Endometrium (tissue), 2 donors: ENCODE data around the gene CPA5.

Experiments
- FAIRE-seq: peaks from 2 replicates; lab custom pipeline; 2012; peaks lifted over from hg19 to GRCh38; lab: Jason Lieb, UNC
- donor health status: control.
- donor health status: control.

CPA5 gene

DNA sequence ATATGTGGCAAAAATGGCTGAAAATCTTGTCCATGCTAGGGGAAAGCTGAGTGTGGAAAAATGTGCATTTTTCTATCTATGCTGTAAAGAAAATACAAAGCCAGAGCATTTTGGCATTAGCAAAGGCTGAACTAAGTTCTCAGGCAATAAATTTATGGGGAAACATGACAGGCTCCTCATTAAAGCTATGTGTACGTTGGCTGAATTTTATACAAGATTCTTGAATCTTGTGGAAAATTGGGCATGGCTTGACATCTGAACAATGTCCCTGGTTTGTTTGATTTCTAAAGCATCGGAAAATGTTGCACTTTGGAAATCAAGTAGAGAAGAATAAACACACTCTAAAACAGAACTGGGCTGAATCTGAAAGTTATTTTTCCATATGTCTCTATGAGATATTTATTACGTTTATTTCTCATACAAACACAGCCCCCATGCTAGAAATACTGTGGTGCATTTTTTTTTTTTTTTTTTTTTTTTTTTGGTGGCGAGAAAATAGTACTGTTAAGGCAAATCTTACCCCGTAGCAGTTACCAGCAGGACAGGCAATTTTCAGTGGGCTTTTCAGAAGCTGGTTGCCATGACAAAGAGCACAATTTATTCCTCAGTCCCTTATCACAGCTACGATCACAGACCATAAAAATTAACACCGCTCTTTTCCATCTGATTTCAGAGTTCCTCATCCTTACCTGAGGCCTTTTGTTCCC lies 52.6 kb downstream of the CPA5 start:
- no peak for FAIRE-seq

DNA sequence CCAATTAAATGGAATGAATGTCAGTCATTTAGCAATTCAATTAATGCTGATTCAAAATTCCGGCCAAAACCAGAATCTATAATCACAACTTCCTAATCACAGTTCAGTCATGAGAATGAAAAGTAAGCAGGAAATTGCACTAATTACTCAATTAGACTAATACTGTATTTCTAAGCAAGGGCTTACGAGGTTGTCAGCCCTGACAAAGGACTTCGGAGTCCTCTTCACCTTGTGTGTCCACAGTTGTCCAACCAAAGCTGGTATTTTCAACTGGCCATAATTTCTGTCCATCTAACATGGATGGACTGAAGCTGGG lies 53.1 kb downstream of the CPA5 start:
- no peak for FAIRE-seq

DNA sequence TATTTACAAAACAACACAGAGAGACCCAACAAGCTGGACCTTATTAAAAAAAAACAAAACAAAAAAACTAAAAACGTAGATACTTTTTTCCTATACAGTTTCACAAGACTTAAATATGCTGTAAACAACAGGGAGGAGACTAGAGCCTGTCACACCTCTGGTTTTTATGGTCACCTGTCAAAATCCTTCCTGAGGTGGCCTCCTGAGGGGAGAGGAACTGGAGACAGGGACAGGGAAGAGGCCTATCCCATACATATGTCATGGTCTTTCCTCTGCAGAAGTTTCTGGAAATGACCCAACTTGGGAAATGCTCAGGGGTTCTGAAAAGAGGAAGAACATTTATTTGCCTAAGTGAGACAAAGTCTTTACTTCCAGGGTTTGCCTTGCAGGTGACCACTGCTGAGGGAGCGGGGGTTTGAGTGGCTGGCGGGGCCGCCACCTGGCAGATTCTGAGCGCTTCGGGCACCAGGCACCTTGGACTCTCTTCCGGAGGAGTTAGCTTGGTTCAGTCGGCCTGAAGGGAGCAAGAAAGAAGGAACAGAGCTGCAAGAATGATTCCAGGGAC lies 54.0 kb downstream of the CPA5 start:
- no peak for FAIRE-seq

DNA sequence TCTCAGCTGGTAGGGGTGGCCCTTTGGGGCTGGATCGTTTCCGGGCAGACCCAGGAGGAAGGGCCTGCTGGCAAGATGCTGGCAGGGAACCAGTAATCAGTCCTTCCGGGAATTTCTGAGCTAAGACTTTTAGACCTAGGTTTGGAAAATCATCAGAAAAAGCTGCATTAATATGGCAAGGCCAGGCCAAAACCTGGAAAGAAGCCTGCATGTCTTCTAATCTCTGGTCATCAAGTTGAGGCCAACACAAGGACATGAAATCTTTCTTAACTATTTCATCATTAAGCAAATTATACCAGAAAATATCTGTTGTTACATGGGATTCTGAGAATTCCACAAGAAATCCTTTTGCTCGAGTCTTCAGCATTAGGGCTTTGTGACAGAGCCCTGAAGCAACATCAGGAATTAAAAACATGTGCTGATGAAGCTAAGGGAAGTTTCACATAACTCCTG lies 55.5 kb downstream of the CPA5 start:
- peak; percentile 64 for FAIRE-seq

GRCh38 chr7:130401101-130401500 lies 56.5 kb downstream of the CPA5 start:
- no peak for FAIRE-seq

GRCh38 chr7:130401578-130401977 lies 57.0 kb downstream of the CPA5 start:
- no peak for FAIRE-seq

DNA sequence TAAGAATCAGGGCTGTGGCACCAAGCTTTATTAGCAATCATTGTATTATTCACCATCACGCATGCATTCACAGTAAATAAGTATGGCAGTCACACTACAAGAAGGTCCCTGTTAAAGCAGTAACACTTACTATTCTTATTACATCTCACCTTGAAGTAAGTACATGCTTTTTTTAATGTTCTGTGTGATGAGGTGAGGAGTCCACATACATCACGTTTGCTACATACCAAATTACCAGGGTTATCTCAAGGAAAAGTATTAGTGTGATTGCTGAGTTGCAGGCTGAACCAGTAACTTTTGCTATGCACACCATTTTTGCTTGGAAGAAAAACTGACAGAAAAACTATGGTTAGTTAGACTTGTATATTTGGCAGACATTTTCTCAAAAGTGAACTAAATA lies 60.4 kb downstream of the CPA5 start:
- no peak for FAIRE-seq

DNA sequence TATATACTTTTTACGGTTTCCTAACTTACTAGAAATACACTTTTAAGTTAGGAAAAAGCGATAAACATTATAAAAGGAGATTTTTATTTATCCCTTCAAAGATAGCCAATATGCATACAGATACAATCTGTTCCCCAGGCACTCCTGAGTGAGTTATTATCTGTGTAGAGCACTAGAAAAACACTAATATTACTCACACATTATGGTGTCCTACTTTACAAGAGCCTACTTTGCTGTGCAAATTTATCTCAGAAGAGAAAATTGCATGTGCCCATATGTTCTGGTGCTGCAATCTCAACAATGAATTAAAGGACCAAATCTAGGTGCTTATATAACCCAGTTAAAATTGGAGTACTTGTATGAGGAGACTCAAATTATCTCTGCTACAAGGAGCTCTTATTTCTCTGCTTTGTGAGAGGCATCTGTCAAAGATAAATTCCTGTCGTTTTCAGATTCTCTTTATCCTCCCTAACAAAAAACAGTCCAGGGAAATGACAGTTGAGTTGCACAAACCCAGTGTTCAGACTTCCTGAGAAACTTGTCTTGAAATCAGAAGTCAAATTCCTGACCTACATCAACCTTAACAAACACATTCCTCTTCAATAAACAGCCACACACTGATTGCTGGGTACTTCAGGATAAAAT lies 64.6 kb downstream of the CPA5 start:
- no peak for FAIRE-seq

DNA sequence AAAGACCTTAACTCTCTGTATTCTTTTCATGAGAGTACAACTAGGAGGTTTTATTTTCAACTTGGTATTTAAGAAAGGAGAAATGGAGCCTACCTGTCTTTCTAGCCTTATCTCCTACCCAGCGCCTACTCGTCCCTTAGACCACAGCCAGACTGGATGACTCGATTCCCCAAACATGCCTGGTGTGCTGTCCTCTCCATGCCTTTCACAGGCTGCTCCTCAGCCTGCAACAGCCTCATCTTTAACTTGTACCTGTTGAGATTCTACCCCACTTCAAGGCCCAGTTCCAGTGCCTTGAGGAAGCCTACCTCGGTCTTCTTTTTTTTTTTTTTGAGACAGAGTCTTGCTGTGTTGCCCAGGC lies 65.1 kb downstream of the CPA5 start:
- no peak for FAIRE-seq

- no peak for FAIRE-seq
Observed at GRCh38 chr7:130410868-130411541, 66.4 kb downstream of the CPA5 start.

DNA sequence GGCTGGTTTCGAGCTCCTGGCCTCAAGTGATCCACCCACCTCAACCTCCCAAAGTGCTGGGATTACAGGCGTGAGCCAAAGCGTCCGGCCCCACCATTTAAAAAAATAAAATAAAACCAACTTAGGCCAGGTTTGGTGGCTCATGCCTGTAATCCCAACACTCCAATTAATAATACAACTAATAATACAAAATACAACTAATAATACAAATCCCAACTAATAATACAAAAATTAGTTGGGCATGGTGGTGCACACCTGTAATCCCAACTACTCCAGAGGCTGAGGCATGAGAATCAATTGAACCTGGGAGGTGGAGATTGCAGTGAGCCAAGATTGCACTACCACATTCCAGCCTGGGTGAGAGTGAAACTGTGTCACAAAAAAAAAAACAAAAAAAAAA lies 68.6 kb downstream of the CPA5 start:
- no peak for FAIRE-seq

- FAIRE-seq: no peak
Observed at GRCh38 chr7:130415006-130415405, 70.4 kb downstream of the CPA5 start.

- no peak for FAIRE-seq
Observed at GRCh38 chr7:130417213-130417612, 72.6 kb downstream of the CPA5 start.

DNA sequence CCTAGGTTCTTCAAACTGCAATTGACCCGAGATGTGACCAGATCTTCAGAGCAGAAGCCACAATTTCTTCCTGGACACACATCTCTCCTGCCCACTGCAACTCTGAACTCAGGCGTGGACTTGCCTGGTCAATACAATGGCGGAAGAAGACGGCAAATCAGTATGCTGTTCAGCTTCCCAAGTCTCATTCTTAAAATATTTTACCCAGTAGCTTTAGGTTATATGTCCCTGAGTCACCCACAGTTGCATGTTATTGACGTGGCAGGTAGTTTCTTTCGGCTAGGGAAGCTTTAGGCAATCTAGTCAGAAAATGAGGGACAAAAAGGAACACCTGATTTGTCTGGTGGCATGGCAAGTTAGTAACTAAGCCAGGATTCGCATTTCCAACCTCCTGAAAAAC lies 73.7 kb downstream of the CPA5 start:
- FAIRE-seq: no peak
